Skeletal muscle tissue (tissue), 4 donors: ENCODE measurements around the gene CNN2. TPM values are rescaled to one million over a fixed set of nuclear protein-coding genes. Genes with fewer than 3 reads are reported as not detected.

Experiments used
- H3K27ac ChIP-seq: one replicate; pipeline ENCODE4 v1.7.0; 2013; ENCODE audit warnings: mild to moderate bottlenecking, low read depth, low read length, inconsistent platforms
- H3K27me3 ChIP-seq, 3 donors: one replicate each; pipeline ENCODE4 v1.7.0; 2013; ENCODE audit warnings: low read length in 3 of 3; ENCODE audit not compliant: control insufficient read depth in 3 of 3, insufficient read depth in 3 of 3
- H3K36me3 ChIP-seq, 3 donors: one replicate each; pipeline ENCODE4 v1.7.0; 2013; ENCODE audit warnings: low read length in 3 of 3; ENCODE audit not compliant: control insufficient read depth in 3 of 3, insufficient read depth in 3 of 3
- H3K4me1 ChIP-seq, 3 donors: one replicate each; pipeline ENCODE4 v1.7.0; 2013; ENCODE audit warnings: low read length in 3 of 3, mild to moderate bottlenecking in 3 of 3; ENCODE audit not compliant: control insufficient read depth in 3 of 3, insufficient read depth in 3 of 3
- H3K4me3 ChIP-seq, 3 donors: one replicate each; pipeline ENCODE4 v1.7.0; 2013; ENCODE audit warnings: low read length in 3 of 3
- H3K9ac ChIP-seq, 3 donors: one replicate each; pipeline ENCODE4 v1.7.0; 2013; ENCODE audit warnings: low read length in 3 of 3, mild to moderate bottlenecking in 3 of 3, moderate library complexity in 2 of 3, low read depth in 1 of 3
- H3K9me3 ChIP-seq, 3 donors: one replicate each; pipeline ENCODE4 v1.7.0; 2013; ENCODE audit warnings: low read length in 3 of 3; ENCODE audit not compliant: control insufficient read depth in 3 of 3
- total RNA-seq: library from RNA; depleted of rRNA; stranded (reverse); fragments of >200 nt; gene quantifications from one replicate; pipeline ENCODE4 v1.2.3, GENCODE V29; 2014
- donor health status: Osteomylitis.

The CNN2 gene
- total RNA-seq, 1 donor from 2014 or later = 40.2 TPM

DNA sequence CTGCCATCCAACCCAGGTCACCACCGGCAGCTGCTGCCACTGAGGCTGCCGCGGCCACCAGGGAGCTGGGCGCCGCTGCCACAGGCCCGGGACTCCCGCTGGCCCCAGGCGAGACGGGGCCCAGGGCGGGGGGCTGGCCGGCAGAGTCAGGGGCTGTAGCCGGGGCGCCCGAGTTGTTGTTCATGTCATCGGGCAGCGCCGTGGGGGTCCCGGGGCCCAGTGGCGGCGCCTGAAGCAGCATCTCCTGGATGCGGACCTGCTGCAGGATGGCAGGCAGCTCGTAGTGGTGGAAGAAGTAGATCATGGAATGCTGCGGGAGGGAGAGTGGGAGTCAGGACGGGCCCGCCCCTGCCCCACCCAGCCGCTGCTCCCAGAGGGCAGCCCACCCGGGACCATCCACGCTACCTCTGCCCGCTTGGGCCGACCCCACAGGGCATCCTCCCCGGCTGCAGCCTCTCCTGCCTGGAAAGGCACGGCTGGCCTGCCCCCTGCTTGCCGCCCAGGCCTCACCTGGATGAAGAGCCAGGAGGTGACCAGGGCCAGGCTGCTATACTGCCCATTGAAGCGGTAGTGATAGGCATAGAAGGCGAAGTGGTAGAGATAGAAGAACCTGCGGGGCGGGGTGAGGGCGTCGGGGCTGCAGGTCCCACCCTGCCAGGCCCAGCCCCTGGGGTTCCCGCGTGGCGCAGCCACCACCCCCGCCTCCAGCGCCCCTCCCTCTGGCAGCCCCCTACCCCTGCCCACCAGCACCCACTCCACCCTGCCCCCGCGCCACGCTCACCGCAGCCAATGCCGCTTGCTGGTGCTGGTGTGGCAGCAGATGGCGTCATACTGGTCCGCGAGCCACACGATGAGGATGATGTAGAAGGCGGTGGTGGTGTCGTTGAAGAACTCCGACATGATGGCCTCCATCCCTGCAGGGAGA, 15.6 kb upstream of the CNN2 start:
- Histone ChIP-seq H3K36me3 (peaks cover 15 to 36% (median 15%) of the 10 kb centered on the region in 3 donors), H3K27ac (no peak overlapping the region), H3K4me3 (no peak overlapping the region), H3K27me3 (no peaks in the 10 kb centered on the region), H3K4me1 (peaks cover 10 to 15% (median 13%) of the 10 kb centered on the region in 3 donors), H3K9me3 (no peaks in the 10 kb centered on the region), H3K9ac (no peak overlapping the region)

- Histone ChIP-seq H3K4me1 (peaks cover 18 to 25% (median 23%) of the 10 kb centered on the region in 3 donors), H3K27me3 (no peaks in the 10 kb centered on the region), H3K36me3 (peaks cover 15 to 36% (median 15%) of the 10 kb centered on the region in 3 donors), H3K9me3 (no peaks in the 10 kb centered on the region), H3K4me3 (no peak overlapping the region), H3K9ac (no peak overlapping the region), H3K27ac (no peak overlapping the region)
Observed at GRCh38 chr19:1011831-1012333, 14.5 kb upstream of the CNN2 start.

GRCh38 chr19:1012334-1012733, 14.1 kb upstream of the CNN2 start:
- Histone ChIP-seq H3K9me3 (no peaks in the 10 kb centered on the region), H3K4me3 (no peak overlapping the region), H3K36me3 (peaks cover 15 to 36% (median 15%) of the 10 kb centered on the region in 3 donors), H3K4me1 (peaks cover 23 to 29% (median 27%) of the 10 kb centered on the region in 3 donors), H3K27ac (no peak overlapping the region), H3K27me3 (no peaks in the 10 kb centered on the region), H3K9ac (no peak overlapping the region)

- peaks cover 15 to 36% (median 15%) of the 10 kb centered on the region in 3 donors for H3K36me3 ChIP-seq
Observed at GRCh38 chr19:1013218-1013617, 13.2 kb upstream of the CNN2 start.

GRCh38 chr19:1014161-1015060, 12.0 kb upstream of the CNN2 start:
- no peak overlapping the region for H3K27ac ChIP-seq
- H3K9me3 ChIP-seq = no peaks in the 10 kb centered on the region
- H3K4me3 ChIP-seq = no peak overlapping the region
- H3K36me3 ChIP-seq = peaks cover 15 to 34% (median 15%) of the 10 kb centered on the region in 3 donors
- H3K4me1 ChIP-seq = peaks cover 42 to 50% (median 48%) of the 10 kb centered on the region in 3 donors
- no peaks in the 10 kb centered on the region for H3K27me3 ChIP-seq
- H3K9ac ChIP-seq = peak overlapping the region in 1 of 3 donors; percentile 45

More at GRCh38 chr19:1013218-1013617, 13.2 kb upstream of the CNN2 start:
- no peak overlapping the region for H3K27ac ChIP-seq
- no peak overlapping the region for H3K4me3 ChIP-seq
- no peaks in the 10 kb centered on the region for H3K9me3 ChIP-seq
- no peaks in the 10 kb centered on the region for H3K27me3 ChIP-seq
- peaks cover 32 to 38% (median 36%) of the 10 kb centered on the region in 3 donors for H3K4me1 ChIP-seq
- H3K9ac ChIP-seq = no peak overlapping the region

GRCh38 chr19:1015061-1015781, 11.2 kb upstream of the CNN2 start:
- Histone ChIP-seq H3K36me3 (peaks cover 10 to 27% (median 15%) of the 10 kb centered on the region in 3 donors), H3K27ac (no peak overlapping the region), H3K4me3 (no peak overlapping the region)

GRCh38 chr19:1015782-1016646, 10.4 kb upstream of the CNN2 start:
- no peaks in the 10 kb centered on the region for H3K27me3 ChIP-seq
- H3K36me3 ChIP-seq = peaks cover 10 to 22% (median 12%) of the 10 kb centered on the region in 3 donors
- no peaks in the 10 kb centered on the region for H3K9me3 ChIP-seq
- peak overlapping the region in 1 of 3 donors; percentile 90 for H3K9ac ChIP-seq
- peak overlapping the region in 2 of 3 donors; percentile 33 to 49 for H3K4me3 ChIP-seq
- H3K4me1 ChIP-seq = peaks cover 53 to 60% (median 59%) of the 10 kb centered on the region in 3 donors
- no peak overlapping the region for H3K27ac ChIP-seq

More at GRCh38 chr19:1015061-1015781, 11.2 kb upstream of the CNN2 start:
- Histone ChIP-seq H3K9me3 (no peaks in the 10 kb centered on the region), H3K4me1 (peaks cover 50 to 58% (median 56%) of the 10 kb centered on the region in 3 donors), H3K9ac (peak overlapping the region in 1 of 3 donors; percentile 45), H3K27me3 (no peaks in the 10 kb centered on the region)

- peak overlapping the region; percentile 23 to 90 (median 43) for H3K9ac ChIP-seq
- peaks cover 54 to 65% (median 63%) of the 10 kb centered on the region in 3 donors for H3K4me1 ChIP-seq
- peak overlapping the region in 2 of 3 donors; percentile 33 to 49 for H3K4me3 ChIP-seq
- no peaks in the 10 kb centered on the region for H3K27me3 ChIP-seq
- no peaks in the 10 kb centered on the region for H3K9me3 ChIP-seq
- H3K36me3 ChIP-seq = peaks cover 9 to 18% (median 12%) of the 10 kb centered on the region in 3 donors
- H3K27ac ChIP-seq = no peak overlapping the region
Observed at GRCh38 chr19:1016647-1017114, 9.7 kb upstream of the CNN2 start.
